Measurements from ENCODE around the gene TMEM185B.
"Not testable (repeated sequence)": the region's sequence is repeated elsewhere in the genome, so short reads cannot be mapped to it uniquely, and the experiment has no call there.

The TMEM185B gene

GRCh38 chr2:120237491-120237902, 14.3 kb upstream of the TMEM185B start:
- H3K36me3 Mint-ChIP-seq (ENCODE audit: low read depth): no peaks in the 10 kb centered on the region
- H3K4me1 Mint-ChIP-seq: peaks cover 45% of the 10 kb centered on the region
- TF ChIP-seq CTCF (IDR thresholded peaks at IDR 0.05): no peak
- H3K27me3 Mint-ChIP-seq (ENCODE audit: low read depth, poor library complexity): peaks cover 32% of the 10 kb centered on the region
- no peak overlapping the region for H3K27ac Mint-ChIP-seq
- no peaks in the 10 kb centered on the region for H3K9me3 Mint-ChIP-seq
- DNase-seq: no peak
- no peak overlapping the region for H3K4me3 Mint-ChIP-seq

GRCh38 chr2:120236791-120237190, 13.6 kb upstream of the TMEM185B start:
- Mint-ChIP-seq H3K36me3 (ENCODE audit: low read depth) (no peaks in the 10 kb centered on the region), H3K9me3 (no peaks in the 10 kb centered on the region), H3K4me3 (no peak overlapping the region), H3K27me3 (ENCODE audit: low read depth, poor library complexity) (peaks cover 29% of the 10 kb centered on the region), H3K27ac (no peak overlapping the region), H3K4me1 (peaks cover 49% of the 10 kb centered on the region)
- no peak for DNase-seq
- no peak for TF ChIP-seq CTCF (IDR thresholded peaks at IDR 0.05)

- Mint-ChIP-seq H3K27ac (no peak overlapping the region), H3K36me3 (ENCODE audit: low read depth) (no peaks in the 10 kb centered on the region), H3K4me1 (peaks cover 50% of the 10 kb centered on the region), H3K9me3 (no peaks in the 10 kb centered on the region), H3K4me3 (no peak overlapping the region), H3K27me3 (ENCODE audit: low read depth, poor library complexity) (peaks cover 26% of the 10 kb centered on the region)
- DNase-seq: no peak
- TF ChIP-seq CTCF (IDR thresholded peaks at IDR 0.05): no peak
Observed at GRCh38 chr2:120236316-120236715, 13.1 kb upstream of the TMEM185B start.

- Mint-ChIP-seq H3K36me3 (ENCODE audit: low read depth) (no peaks in the 10 kb centered on the region), H3K27me3 (ENCODE audit: low read depth, poor library complexity) (peaks cover 23% of the 10 kb centered on the region), H3K9me3 (no peaks in the 10 kb centered on the region), H3K4me3 (no peak overlapping the region), H3K4me1 (peaks cover 52% of the 10 kb centered on the region), H3K27ac (no peak overlapping the region)
- DNase-seq: no peak
- TF ChIP-seq CTCF (IDR thresholded peaks at IDR 0.05): no peak
Observed at GRCh38 chr2:120235681-120236080, 12.5 kb upstream of the TMEM185B start.

- not testable (repeated sequence) for H3K36me3 Mint-ChIP-seq (ENCODE audit: low read depth); DNase-seq; H3K9me3 Mint-ChIP-seq; H3K27ac Mint-ChIP-seq; H3K4me3 Mint-ChIP-seq
- Mint-ChIP-seq H3K27me3 (ENCODE audit: low read depth, poor library complexity) (peaks cover 20% of the 10 kb centered on the region), H3K4me1 (peaks cover 51% of the 10 kb centered on the region)
Observed at GRCh38 chr2:120235158-120235557, 12.0 kb upstream of the TMEM185B start.

DNA sequence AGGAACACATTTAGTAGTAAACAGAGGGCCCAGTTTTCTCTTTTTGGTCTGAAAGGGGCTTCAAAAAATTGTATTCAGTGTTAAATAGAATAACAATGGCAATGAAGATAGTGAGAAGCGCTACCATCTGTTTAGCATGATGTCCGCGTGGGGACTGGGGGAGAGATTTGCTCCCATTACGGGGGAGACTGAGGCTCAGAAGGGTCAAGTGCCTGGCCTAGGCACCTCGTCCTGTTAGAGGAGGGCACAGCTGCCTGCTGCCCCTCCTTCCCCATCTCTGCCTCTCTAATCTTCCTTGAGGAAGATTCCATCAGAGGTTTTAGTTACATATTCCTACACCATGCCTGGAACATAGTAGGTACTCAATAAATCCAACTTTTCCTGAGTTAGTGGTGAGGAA, 10.1 kb upstream of the TMEM185B start:
- H3K27ac Mint-ChIP-seq: no peak overlapping the region
- H3K4me3 Mint-ChIP-seq: no peak overlapping the region
- no peaks in the 10 kb centered on the region for H3K9me3 Mint-ChIP-seq
- no peak for DNase-seq
- H3K4me1 Mint-ChIP-seq: peaks cover 50% of the 10 kb centered on the region
- TF ChIP-seq CTCF (IDR thresholded peaks at IDR 0.05): no peak
- H3K27me3 Mint-ChIP-seq (ENCODE audit: low read depth, poor library complexity): peaks cover 25% of the 10 kb centered on the region
- no peaks in the 10 kb centered on the region for H3K36me3 Mint-ChIP-seq (ENCODE audit: low read depth)
